NB4 (cell line): ENCODE data around the gene THAP12.

ENCODE experiments used
- DNase-seq: peaks from one replicate; pipeline ENCODE4 v3.0.0; 2010; ENCODE audit warnings: low read depth
- H3K4me3 ChIP-seq: one replicate; pipeline ENCODE4 v1.5.1; 2011; ENCODE audit warnings: mild to moderate bottlenecking, low read depth, low read length, moderate library complexity
- CTCF ChIP-seq: IDR thresholded peaks from one replicate; pipeline ENCODE4 v1.5.1; 2012; ENCODE audit warnings: low read depth, low read length
- MYC ChIP-seq: IDR thresholded peaks from 2 replicates; pipeline ENCODE4 v1.6.1; 2011; ENCODE audit warnings: low read depth, low read length
- POLR2A ChIP-seq: IDR thresholded peaks from 2 replicates; pipeline ENCODE4 v1.6.1; 2011; ENCODE audit warnings: mild to moderate bottlenecking; ENCODE audit not compliant: insufficient read length; ENCODE audit errors: extremely low read depth
- TF ChIP-seq, protein P1 (sequence below): IDR thresholded peaks from 2 replicates; pipeline ENCODE4 v1.6.1; 2011; ENCODE audit warnings: low read depth, low read length

Gene THAP12

DNA sequence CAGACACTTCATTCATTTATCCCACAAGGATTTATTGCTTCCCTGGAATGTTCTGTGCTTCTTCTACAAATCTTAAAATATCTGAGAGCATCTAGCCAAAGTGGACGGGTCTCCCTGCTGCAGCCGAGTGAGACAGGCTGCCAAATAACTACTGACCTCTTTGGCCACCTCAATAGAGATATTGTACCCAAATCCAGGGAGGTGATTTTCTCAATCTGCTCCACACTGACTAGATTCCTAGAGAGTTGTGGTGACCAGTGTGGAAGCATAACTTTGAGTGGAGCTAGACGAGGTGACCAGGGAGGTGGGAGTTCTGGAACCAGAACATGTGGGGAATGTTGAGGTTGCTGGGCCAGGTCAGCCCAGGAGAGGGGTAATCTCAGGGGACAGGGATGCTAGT lies 77.5 kb downstream of the THAP12 start:
- no peak for TF ChIP-seq POLR2A
- TF ChIP-seq, protein P1, sequence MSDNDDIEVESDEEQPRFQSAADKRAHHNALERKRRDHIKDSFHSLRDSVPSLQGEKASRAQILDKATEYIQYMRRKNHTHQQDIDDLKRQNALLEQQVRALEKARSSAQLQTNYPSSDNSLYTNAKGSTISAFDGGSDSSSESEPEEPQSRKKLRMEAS, result no peak
- no peak overlapping the region for H3K4me3 ChIP-seq
- DNase-seq, result no peak

- TF ChIP-seq MYC (no peak), CTCF (no peak), POLR2A (no peak)
- TF ChIP-seq, protein P1, result no peak
- DNase-seq, result no peak
Measured at GRCh38 chr11:76302996-76303395, 77.9 kb downstream of the THAP12 start.

More at GRCh38 chr11:76302996-76303395, 77.9 kb downstream of the THAP12 start:
- H3K4me3 ChIP-seq, result no peak overlapping the region
